ENCODE measurements around the gene LRP1B.
A peak's percentile ranks its signal among the peaks of the same experiment; 100 is the strongest.

The LRP1B gene

DNA sequence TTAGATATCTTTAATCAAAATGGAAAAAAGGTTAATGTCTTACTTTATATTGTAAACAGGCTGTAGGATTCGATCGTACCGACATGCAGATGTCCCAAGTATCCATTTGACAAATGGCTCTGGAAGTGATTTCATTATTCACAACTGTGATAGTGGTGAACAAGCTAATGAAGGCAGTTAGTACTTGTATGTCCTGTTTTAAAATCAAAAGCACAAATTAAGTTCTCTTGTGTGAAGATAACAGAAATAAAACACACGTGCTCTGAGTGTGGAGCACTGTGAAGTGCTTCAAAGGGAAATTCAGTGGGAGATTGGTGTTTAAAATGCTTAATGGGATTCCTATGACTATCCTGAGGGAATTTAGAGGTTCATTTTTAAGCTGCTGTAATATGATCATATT, 8.6 kb upstream of the LRP1B start:
- H3K4me3 ChIP-seq (replicated peaks; ENCODE audit: low read depth, low read length): no peak overlapping the region
- no peak for DNase-seq (ENCODE audit: extremely low read depth, low read depth)
- TF ChIP-seq CTCF (IDR thresholded peaks at IDR 0.05; ENCODE audit: low read depth, low read length, missing control alignments): no peak

GRCh38 chr2:142136571-142136970, 5.8 kb upstream of the LRP1B start:
- DNase-seq (ENCODE audit: extremely low read depth, low read depth): no peak
- no peak for TF ChIP-seq CTCF (IDR thresholded peaks at IDR 0.05; ENCODE audit: low read depth, low read length, missing control alignments)
- no peak overlapping the region for H3K4me3 ChIP-seq (replicated peaks; ENCODE audit: low read depth, low read length)

- DNase-seq (ENCODE audit: extremely low read depth, low read depth): no peak
- TF ChIP-seq CTCF (IDR thresholded peaks at IDR 0.05; ENCODE audit: low read depth, low read length, missing control alignments): no peak
- no peak overlapping the region for H3K4me3 ChIP-seq (replicated peaks; ENCODE audit: low read depth, low read length)
These were observed 4.1 kb upstream of the LRP1B start for GRCh38 chr2:142134911-142135310.

- TF ChIP-seq CTCF (IDR thresholded peaks at IDR 0.05; ENCODE audit: low read depth, low read length, missing control alignments): no peak
- DNase-seq (ENCODE audit: extremely low read depth, low read depth): no peak
- H3K4me3 ChIP-seq (replicated peaks; ENCODE audit: low read depth, low read length): peak overlapping the region; percentile 41
These were observed 456 bp downstream of the LRP1B start for GRCh38 chr2:142130111-142131009.

GRCh38 chr2:142128105-142128504, 2.7 kb downstream of the LRP1B start:
- TF ChIP-seq CTCF (IDR thresholded peaks at IDR 0.05; ENCODE audit: low read depth, low read length, missing control alignments): no peak
- no peak for DNase-seq (ENCODE audit: extremely low read depth, low read depth)
- H3K4me3 ChIP-seq (replicated peaks; ENCODE audit: low read depth, low read length): no peak overlapping the region

GRCh38 chr2:142127248-142127647, 3.6 kb downstream of the LRP1B start:
- no peak for TF ChIP-seq CTCF (IDR thresholded peaks at IDR 0.05; ENCODE audit: low read depth, low read length, missing control alignments)
- no peak for DNase-seq (ENCODE audit: extremely low read depth, low read depth)
- no peak overlapping the region for H3K4me3 ChIP-seq (replicated peaks; ENCODE audit: low read depth, low read length)
